ENCODE measurements around the gene ARHGEF4. TPM values are rescaled to one million over a fixed set of nuclear protein-coding genes. Genes with fewer than 3 reads are reported as not detected.

The ARHGEF4 gene
- total RNA-seq, 1 experiment from 2014 or later: 26.6 TPM

DNA sequence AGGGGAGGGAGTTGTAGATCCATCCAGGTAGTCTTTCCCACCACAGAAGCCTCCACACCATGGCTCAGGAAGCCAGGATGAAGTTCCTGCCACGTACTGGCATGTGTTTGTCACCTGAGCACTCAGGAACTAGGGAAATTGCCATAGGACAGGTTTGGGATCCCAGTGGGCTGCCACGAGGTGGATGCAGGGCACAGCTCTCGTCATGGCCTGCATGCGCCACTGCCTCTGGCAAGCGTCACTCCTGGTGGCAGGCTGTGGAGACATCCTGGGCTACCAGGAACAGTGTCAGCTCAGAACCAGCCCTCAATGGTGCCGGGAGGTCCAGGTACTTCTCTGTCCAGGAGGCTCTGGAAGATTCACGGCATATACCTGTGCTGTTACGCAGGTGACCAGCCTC is 3.8 kb downstream of the ARHGEF4 start:
- no peaks in the 10 kb centered on the region for H3K9me3 ChIP-seq (ENCODE audit: control insufficient read depth in 1 of 2, insufficient read depth in 1 of 2, low read depth in 1 of 2, low read length in 2 of 2)
- H3K36me3 ChIP-seq (ENCODE audit: control insufficient read depth in 1 of 2, insufficient read depth in 2 of 2, low read length in 2 of 2): no peaks in the 10 kb centered on the region
- no peak for TF ChIP-seq EGR1 (IDR thresholded peaks at IDR 0.05; ENCODE audit: low read depth)
- no peak for TF ChIP-seq POLR2AphosphoS5 (IDR thresholded peaks at IDR 0.05; ENCODE audit: low read depth, low read length)
- no peak for TF ChIP-seq ELF1 (IDR thresholded peaks at IDR 0.05; ENCODE audit: borderline replicate concordance, low read depth)
- peaks cover 12% of the 10 kb centered on the region in 2 experiments; a peak in 3 of 4 replicates for H3K4me1 ChIP-seq (ENCODE audit: control insufficient read depth in 1 of 2, insufficient read depth in 2 of 2, low read length in 2 of 2)
- no peak overlapping the region for H3K4me2 ChIP-seq (ENCODE audit: low read length)
- RAD21 ChIA-PET (ENCODE audit: low non-redundant PET in 1 of 2, low total read pairs in 2 of 2, uncharacterized antibody in 2 of 2, unreplicated experiment in 2 of 2): no interaction called here
- no peaks in the 10 kb centered on the region for H3K9me2 ChIP-seq (ENCODE audit: insufficient read depth)
- CTCF ChIA-PET: no interaction called here
- intact Hi-C loops (cut with micrococcal nuclease): no loop called here
- ATAC-seq (no peak), DNase-seq (ENCODE audit: low read depth, low spot score) (no peak)
- POLR2A ChIA-PET: no interaction called here
- H3K27ac ChIP-seq (ENCODE audit: low read depth, low read length): no peak overlapping the region
- H3K79me2 ChIP-seq (ENCODE audit: insufficient read depth, low read length): peaks cover 66% of the 10 kb centered on the region; the same call in 1 of the 2 replicates
- no peak overlapping the region for H2AFZ ChIP-seq (ENCODE audit: low read depth, low read length, poor library complexity, severe bottlenecking)
- H3K27me3 ChIP-seq (ENCODE audit: insufficient read depth, low read length): no peaks in the 10 kb centered on the region
- H4K20me1 ChIP-seq (ENCODE audit: insufficient read depth): no peaks in the 10 kb centered on the region
- H3K4me3 ChIP-seq (replicated peaks in 1 of 2; ENCODE audit: low read depth in 1 of 2, low read length in 2 of 2): no peak overlapping the region
- no peak overlapping the region for H3K9ac ChIP-seq (ENCODE audit: low read length)
- no TSS peak for BruUV-seq (replicated peaks)

DNA sequence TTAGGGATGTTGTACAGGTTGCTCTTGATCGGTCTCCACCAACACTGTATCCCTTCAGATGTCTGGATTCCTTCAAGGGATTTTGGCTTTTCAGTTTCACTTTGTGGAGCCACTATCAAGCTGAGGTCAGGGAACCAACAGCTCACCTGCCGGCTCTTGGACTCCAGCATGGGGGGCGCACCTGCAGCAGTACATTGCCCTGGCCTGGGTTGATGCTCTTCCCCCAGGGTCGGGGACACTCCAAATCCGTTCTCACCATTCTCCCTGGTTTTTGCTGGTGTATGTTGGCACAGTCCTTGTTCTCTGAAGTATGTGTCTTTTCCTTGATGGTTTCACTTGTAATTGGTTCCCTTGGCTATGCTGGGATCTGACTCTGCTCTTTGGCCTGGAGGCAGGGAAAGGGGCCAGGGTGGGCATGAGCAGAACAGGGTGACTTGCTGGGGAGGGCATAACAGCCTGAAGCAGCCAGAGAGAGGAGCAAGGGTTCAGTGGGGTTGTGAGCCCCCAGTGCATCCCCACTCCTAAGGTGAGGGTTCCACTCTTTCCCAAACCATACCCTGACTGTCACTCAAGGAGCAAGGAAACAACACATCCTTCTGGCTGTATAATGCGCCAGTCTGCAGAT is 5.1 kb downstream of the ARHGEF4 start:
- Histone ChIP-seq H3K4me3 (replicated peaks in 1 of 2; ENCODE audit: low read depth in 1 of 2, low read length in 2 of 2) (no peak overlapping the region), H3K9me3 (ENCODE audit: control insufficient read depth in 1 of 2, insufficient read depth in 1 of 2, low read depth in 1 of 2, low read length in 2 of 2) (no peaks in the 10 kb centered on the region), H3K4me2 (ENCODE audit: low read length) (no peak overlapping the region), H3K9me2 (ENCODE audit: insufficient read depth) (no peaks in the 10 kb centered on the region), H4K20me1 (ENCODE audit: insufficient read depth) (no peaks in the 10 kb centered on the region), H3K27ac (ENCODE audit: low read depth, low read length) (no peak overlapping the region), H3K27me3 (ENCODE audit: insufficient read depth, low read length) (no peaks in the 10 kb centered on the region), H3K4me1 (ENCODE audit: control insufficient read depth in 1 of 2, insufficient read depth in 2 of 2, low read length in 2 of 2) (peaks cover 4 to 5% of the 10 kb centered on the region in 2 experiments; a peak in 2 of 4 replicates), H3K79me2 (ENCODE audit: insufficient read depth, low read length) (peaks cover 71% of the 10 kb centered on the region; the same call in 1 of the 2 replicates), H3K36me3 (ENCODE audit: control insufficient read depth in 1 of 2, insufficient read depth in 2 of 2, low read length in 2 of 2) (no peaks in the 10 kb centered on the region), H3K9ac (ENCODE audit: low read length) (no peak overlapping the region), H2AFZ (ENCODE audit: low read depth, low read length, poor library complexity, severe bottlenecking) (no peak overlapping the region)
- DNase-seq (ENCODE audit: low read depth, low spot score) (no peak), ATAC-seq (no peak)
- intact Hi-C loops (cut with micrococcal nuclease): no loop called here
- ChIA-PET CTCF (no interaction called here), RAD21 (ENCODE audit: low non-redundant PET in 1 of 2, low total read pairs in 2 of 2, uncharacterized antibody in 2 of 2, unreplicated experiment in 2 of 2) (no interaction called here), POLR2A (no interaction called here)
- no TSS peak for BruUV-seq (replicated peaks)
- no peak for TF ChIP-seq RAD21 (IDR thresholded peaks at IDR 0.05; ENCODE audit: low read depth)
- no peak for TF ChIP-seq CBX3 (IDR thresholded peaks at IDR 0.05; ENCODE audit: low read depth)
- no peak for TF ChIP-seq JUND (IDR thresholded peaks at IDR 0.05)
- TF ChIP-seq, protein P1, sequence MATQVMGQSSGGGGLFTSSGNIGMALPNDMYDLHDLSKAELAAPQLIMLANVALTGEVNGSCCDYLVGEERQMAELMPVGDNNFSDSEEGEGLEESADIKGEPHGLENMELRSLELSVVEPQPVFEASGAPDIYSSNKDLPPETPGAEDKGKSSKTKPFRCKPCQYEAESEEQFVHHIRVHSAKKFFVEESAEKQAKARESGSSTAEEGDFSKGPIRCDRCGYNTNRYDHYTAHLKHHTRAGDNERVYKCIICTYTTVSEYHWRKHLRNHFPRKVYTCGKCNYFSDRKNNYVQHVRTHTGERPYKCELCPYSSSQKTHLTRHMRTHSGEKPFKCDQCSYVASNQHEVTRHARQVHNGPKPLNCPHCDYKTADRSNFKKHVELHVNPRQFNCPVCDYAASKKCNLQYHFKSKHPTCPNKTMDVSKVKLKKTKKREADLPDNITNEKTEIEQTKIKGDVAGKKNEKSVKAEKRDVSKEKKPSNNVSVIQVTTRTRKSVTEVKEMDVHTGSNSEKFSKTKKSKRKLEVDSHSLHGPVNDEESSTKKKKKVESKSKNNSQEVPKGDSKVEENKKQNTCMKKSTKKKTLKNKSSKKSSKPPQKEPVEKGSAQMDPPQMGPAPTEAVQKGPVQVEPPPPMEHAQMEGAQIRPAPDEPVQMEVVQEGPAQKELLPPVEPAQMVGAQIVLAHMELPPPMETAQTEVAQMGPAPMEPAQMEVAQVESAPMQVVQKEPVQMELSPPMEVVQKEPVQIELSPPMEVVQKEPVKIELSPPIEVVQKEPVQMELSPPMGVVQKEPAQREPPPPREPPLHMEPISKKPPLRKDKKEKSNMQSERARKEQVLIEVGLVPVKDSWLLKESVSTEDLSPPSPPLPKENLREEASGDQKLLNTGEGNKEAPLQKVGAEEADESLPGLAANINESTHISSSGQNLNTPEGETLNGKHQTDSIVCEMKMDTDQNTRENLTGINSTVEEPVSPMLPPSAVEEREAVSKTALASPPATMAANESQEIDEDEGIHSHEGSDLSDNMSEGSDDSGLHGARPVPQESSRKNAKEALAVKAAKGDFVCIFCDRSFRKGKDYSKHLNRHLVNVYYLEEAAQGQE (IDR thresholded peaks at IDR 0.05; ENCODE audit: low read depth): no peak
- no peak for TF ChIP-seq ELF1 (IDR thresholded peaks at IDR 0.05; ENCODE audit: borderline replicate concordance, low read depth)
- TF ChIP-seq, protein P2, sequence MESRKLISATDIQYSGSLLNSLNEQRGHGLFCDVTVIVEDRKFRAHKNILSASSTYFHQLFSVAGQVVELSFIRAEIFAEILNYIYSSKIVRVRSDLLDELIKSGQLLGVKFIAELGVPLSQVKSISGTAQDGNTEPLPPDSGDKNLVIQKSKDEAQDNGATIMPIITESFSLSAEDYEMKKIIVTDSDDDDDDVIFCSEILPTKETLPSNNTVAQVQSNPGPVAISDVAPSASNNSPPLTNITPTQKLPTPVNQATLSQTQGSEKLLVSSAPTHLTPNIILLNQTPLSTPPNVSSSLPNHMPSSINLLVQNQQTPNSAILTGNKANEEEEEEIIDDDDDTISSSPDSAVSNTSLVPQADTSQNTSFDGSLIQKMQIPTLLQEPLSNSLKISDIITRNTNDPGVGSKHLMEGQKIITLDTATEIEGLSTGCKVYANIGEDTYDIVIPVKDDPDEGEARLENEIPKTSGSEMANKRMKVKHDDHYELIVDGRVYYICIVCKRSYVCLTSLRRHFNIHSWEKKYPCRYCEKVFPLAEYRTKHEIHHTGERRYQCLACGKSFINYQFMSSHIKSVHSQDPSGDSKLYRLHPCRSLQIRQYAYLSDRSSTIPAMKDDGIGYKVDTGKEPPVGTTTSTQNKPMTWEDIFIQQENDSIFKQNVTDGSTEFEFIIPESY (IDR thresholded peaks at IDR 0.05; ENCODE audit: extremely low read depth, insufficient replicate concordance, low read length): no peak
- no peak for TF ChIP-seq SRF (IDR thresholded peaks at IDR 0.05; ENCODE audit: low read depth)
- no peak for TF ChIP-seq TCF7L2 (IDR thresholded peaks at IDR 0.05; ENCODE audit: borderline replicate concordance, extremely low read depth, insufficient read depth, insufficient read length)
- TF ChIP-seq SP1 (IDR thresholded peaks at IDR 0.05; ENCODE audit: low read depth): no peak
- no peak for TF ChIP-seq SIN3A (IDR thresholded peaks at IDR 0.05; ENCODE audit: low read depth)
- TF ChIP-seq ZNF274 (IDR thresholded peaks at IDR 0.05; ENCODE audit: low read depth, low read length): no peak

Measured in HCT116 (cell line).